ENCODE results near the gene TEX38.

DNA sequence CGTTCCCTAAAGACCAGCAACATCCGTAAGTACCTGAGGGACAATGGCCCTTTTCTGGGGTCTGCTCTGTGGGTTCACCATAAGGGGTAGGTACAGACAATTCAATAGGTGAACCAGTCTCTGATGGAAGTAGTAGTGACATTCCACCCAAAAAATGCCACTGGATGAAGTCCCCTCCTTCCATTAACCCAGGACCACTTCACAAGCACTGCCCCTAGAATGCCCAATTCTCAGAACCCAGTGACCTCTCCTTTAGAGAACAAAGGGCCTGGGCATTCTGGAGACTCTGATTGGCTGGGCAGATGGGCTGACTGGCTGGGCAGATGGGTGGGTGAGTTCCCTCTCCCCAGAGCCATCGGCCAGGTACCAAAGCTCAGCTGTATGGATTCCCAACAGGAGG is at the start of gene TEX38:
- no peak for TF ChIP-seq SREBF2 (IDR thresholded peaks at IDR 0.05)
- TF ChIP-seq CEBPB (IDR thresholded peaks at IDR 0.05), result no peak
- TF ChIP-seq CTCF (IDR thresholded peaks at IDR 0.05), result no peak
- TF ChIP-seq USF2 (IDR thresholded peaks at IDR 0.05), result no peak
- TF ChIP-seq RFX5 (IDR thresholded peaks at IDR 0.05), result no peak
- no peak for TF ChIP-seq POLR2A (IDR thresholded peaks at IDR 0.05; ENCODE audit: low read length)
- TF ChIP-seq REST (IDR thresholded peaks at IDR 0.05), result no peak
- no peak for TF ChIP-seq EP300 (IDR thresholded peaks at IDR 0.05)

Measured in A549 (cell line).